ENCODE data around the gene DNALI1.

- no peak for TF ChIP-seq CTCF (IDR thresholded peaks at IDR 0.05)
- TF ChIP-seq EP300 (IDR thresholded peaks at IDR 0.05; ENCODE audit: low read depth): no peak
Observed at GRCh38 chr1:37601441-37601840, 44.7 kb downstream of the DNALI1 start.

Measured in transverse colon (tissue), 3 donors.